Measurements from ENCODE around the gene COA1.
"Not testable (repeated sequence)": the region's sequence is repeated elsewhere in the genome, so short reads cannot be mapped to it uniquely, and the experiment has no call there.

COA1 gene

GRCh38 chr7:43721193-43721806 is 8.0 kb downstream of the COA1 start:
- ATAC-seq (no peak), DNase-seq (ENCODE audit: low spot score in 2 of 2) (no peak)
- H3K4me3 Mint-ChIP-seq = no peak overlapping the region
- H3K9me3 Mint-ChIP-seq = no peaks in the 10 kb centered on the region
- no peak overlapping the region for H3K27ac Mint-ChIP-seq
- H3K4me1 Mint-ChIP-seq = peaks cover 46% of the 10 kb centered on the region
- peaks cover 19% of the 10 kb centered on the region for H3K36me3 Mint-ChIP-seq

DNA sequence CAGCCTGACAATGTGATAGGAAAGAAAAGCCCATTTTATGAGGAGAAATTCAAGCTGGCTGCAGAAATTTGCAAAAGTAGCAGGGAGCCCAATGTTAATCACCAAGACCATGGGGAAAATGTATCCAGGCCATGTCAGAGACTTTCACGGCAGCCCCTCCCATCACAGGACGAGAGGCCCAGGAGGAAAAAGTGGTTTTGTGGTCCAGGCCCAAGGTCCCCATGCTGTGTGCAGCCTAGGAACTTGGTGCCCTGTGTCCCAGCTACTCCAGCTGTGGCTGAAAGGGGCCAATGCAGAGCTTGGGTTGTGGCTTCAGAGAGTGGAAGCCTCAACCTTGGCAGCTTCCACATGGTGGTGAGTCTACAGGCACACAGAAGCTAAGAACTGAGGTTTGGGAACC is 12.7 kb downstream of the COA1 start:
- ATAC-seq = no peak
- no peak for DNase-seq (ENCODE audit: low spot score in 2 of 2)
- H3K9me3 Mint-ChIP-seq = no peaks in the 10 kb centered on the region
- no peak overlapping the region for H3K4me3 Mint-ChIP-seq
- H3K4me1 Mint-ChIP-seq = peaks cover 46% of the 10 kb centered on the region
- peaks cover 6% of the 10 kb centered on the region for H3K36me3 Mint-ChIP-seq
- H3K27ac Mint-ChIP-seq = no peak overlapping the region

GRCh38 chr7:43715966-43716365 is 13.4 kb downstream of the COA1 start:
- H3K9me3 Mint-ChIP-seq; H3K4me3 Mint-ChIP-seq; H3K27ac Mint-ChIP-seq; DNase-seq (ENCODE audit: low spot score in 2 of 2); H3K36me3 Mint-ChIP-seq; ATAC-seq: not testable (repeated sequence)
- H3K4me1 Mint-ChIP-seq = peaks cover 45% of the 10 kb centered on the region

DNA sequence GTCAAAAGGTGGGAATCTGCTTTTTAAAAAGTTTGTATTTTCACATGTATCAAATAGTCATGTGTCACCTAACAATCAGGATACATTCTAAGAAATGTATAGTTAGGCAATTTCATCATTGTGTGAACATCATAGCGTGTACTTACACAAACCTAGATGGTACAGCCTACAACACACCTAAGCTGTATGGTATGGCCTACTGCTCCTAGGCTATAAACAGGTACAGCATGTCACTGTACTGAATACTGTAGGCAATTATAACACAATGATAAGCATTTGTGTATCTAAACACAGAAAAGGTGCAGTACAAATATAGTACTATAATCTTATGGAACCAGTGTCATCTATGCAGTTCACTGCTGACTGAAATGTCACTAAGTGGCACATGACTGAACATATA is 17.8 kb downstream of the COA1 start:
- DNase-seq (ENCODE audit: low spot score in 2 of 2) (no peak), ATAC-seq (no peak)
- H3K36me3 Mint-ChIP-seq = no peaks in the 10 kb centered on the region
- peaks cover 20% of the 10 kb centered on the region for H3K4me1 Mint-ChIP-seq
- H3K9me3 Mint-ChIP-seq = no peaks in the 10 kb centered on the region
- H3K27ac Mint-ChIP-seq = no peak overlapping the region
- no peak overlapping the region for H3K4me3 Mint-ChIP-seq

DNA sequence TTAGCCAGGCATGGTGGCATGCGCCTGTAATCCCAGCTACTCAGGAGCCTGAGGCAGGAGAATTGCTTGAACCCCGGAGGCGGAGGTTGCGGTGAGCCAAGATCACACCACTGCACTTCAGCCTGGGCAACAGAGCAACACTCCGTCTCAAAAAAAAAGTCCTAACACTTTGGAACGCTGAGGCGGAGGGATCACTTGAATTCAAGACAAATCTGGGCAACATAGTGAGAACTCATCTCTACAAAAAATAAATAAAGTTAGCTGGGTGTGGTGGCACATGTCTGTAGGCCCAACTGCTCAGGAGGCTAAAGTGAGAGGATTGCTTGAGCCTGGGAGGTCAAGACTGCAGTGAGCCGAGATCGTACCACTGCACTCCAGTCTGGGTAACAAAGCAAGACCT is 21.3 kb downstream of the COA1 start:
- not testable (repeated sequence) for H3K27ac Mint-ChIP-seq; H3K36me3 Mint-ChIP-seq; ATAC-seq; H3K9me3 Mint-ChIP-seq; H3K4me3 Mint-ChIP-seq; DNase-seq (ENCODE audit: low spot score in 2 of 2)
- peaks cover 30% of the 10 kb centered on the region for H3K4me1 Mint-ChIP-seq

- no peak overlapping the region for H3K4me3 Mint-ChIP-seq
- no peaks in the 10 kb centered on the region for H3K36me3 Mint-ChIP-seq
- no peak for DNase-seq (ENCODE audit: low spot score in 2 of 2)
- no peaks in the 10 kb centered on the region for H3K9me3 Mint-ChIP-seq
- ATAC-seq = no peak
- H3K27ac Mint-ChIP-seq = no peak overlapping the region
- H3K4me1 Mint-ChIP-seq = peaks cover 53% of the 10 kb centered on the region
Observed at GRCh38 chr7:43703573-43703972, 25.8 kb downstream of the COA1 start.

DNA sequence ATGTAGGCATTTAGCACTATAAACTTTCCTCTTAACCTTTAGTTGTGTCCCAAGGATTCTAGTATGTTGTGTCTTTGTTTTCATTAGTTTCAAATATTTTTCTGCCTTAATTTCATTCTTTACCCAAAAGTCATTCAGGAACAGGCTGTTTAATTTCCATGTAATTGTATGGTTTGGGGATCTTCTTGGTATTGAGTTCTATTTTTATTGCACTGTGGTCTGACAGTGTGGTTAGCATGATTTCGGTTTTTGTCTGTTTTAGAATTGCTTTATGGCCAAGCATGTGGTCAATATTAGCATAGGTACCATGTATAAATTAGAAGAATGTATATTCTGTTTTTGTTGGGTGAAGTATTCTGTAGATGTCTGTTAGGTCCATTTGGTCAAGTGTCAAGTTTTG is 26.3 kb downstream of the COA1 start:
- Mint-ChIP-seq H3K4me3 (no peak overlapping the region), H3K36me3 (no peaks in the 10 kb centered on the region), H3K9me3 (no peaks in the 10 kb centered on the region), H3K27ac (no peak overlapping the region), H3K4me1 (peaks cover 53% of the 10 kb centered on the region)
- ATAC-seq (no peak), DNase-seq (ENCODE audit: low spot score in 2 of 2) (no peak)

GRCh38 chr7:43701929-43702328 is 27.4 kb downstream of the COA1 start:
- Mint-ChIP-seq H3K4me3 (no peak overlapping the region), H3K9me3 (no peaks in the 10 kb centered on the region), H3K4me1 (peaks cover 53% of the 10 kb centered on the region), H3K36me3 (no peaks in the 10 kb centered on the region), H3K27ac (no peak overlapping the region)
- ATAC-seq (no peak), DNase-seq (ENCODE audit: low spot score in 2 of 2) (no peak)

DNA sequence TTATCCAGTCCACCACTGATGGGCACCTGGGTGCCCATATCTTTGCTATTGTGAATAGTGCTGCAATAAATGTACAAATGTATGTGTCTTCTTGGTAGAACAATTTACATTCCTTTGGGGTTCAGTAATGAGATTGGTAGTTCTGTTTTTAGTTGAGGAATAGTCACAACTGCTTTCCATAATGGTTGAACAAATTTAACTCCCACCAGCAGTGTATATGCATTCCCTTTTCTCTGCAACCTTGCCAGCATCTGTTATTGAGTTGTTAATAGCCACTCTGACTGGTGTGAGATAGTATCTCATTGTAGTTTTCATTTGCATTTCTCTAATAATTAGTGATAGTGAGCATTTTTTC is 27.8 kb downstream of the COA1 start:
- ATAC-seq = no peak
- Mint-ChIP-seq H3K36me3 (no peaks in the 10 kb centered on the region), H3K27ac (no peak overlapping the region), H3K4me1 (peaks cover 53% of the 10 kb centered on the region), H3K9me3 (no peaks in the 10 kb centered on the region), H3K4me3 (no peak overlapping the region)
- DNase-seq (ENCODE audit: low spot score in 2 of 2) = no peak

DNA sequence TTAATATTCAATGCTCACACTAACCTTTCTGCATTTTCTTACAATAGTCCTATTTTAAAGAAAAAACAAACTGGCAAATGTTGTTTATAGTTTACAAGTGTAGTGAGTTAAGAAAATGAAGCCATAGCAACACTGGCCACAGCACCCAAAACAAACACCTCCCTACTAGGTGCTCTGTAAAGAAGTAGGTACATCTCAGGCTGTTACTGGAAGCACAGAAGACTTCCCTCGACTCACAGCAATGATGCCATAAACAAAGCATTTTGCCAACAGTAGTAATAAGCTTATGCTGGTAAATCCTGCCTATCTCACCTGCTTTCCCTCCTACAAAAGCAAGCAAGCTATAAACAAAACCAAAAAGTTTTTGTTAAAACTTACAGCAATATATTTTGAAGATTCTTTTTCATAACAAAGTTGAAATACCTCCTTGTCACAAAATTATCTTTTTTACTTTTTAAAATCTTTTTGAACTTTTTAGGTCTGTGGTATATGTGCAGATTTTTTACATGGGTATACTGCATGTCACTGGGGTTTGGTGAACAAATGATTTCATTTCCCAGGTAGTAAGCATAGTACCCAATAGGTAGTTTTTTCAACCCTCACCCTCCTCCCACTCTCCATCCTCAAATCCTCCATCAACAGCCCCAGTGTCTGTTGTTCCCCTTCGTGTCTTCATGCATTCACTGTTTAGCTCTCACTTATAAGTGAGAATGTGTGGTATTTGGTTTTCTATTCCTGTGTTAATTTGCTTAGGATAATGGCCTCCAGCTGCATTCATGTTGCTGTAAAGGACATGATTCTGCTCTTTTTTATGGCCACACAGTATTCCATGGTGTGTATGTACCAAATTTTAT is 28.4 kb downstream of the COA1 start:
- Mint-ChIP-seq H3K4me1 (peaks cover 52% of the 10 kb centered on the region), H3K27ac (no peak overlapping the region), H3K9me3 (no peaks in the 10 kb centered on the region), H3K36me3 (no peaks in the 10 kb centered on the region), H3K4me3 (no peak overlapping the region)
- DNase-seq (ENCODE audit: low spot score in 2 of 2) = no peak
- ATAC-seq = no peak

GRCh38 chr7:43700059-43700501 is 29.2 kb downstream of the COA1 start:
- no peak overlapping the region for H3K27ac Mint-ChIP-seq
- H3K36me3 Mint-ChIP-seq = no peaks in the 10 kb centered on the region
- H3K4me3 Mint-ChIP-seq = no peak overlapping the region
- ATAC-seq = peak; percentile 65
- no peak for DNase-seq (ENCODE audit: low spot score in 2 of 2)
- peaks cover 44% of the 10 kb centered on the region for H3K4me1 Mint-ChIP-seq
- H3K9me3 Mint-ChIP-seq = no peaks in the 10 kb centered on the region

DNA sequence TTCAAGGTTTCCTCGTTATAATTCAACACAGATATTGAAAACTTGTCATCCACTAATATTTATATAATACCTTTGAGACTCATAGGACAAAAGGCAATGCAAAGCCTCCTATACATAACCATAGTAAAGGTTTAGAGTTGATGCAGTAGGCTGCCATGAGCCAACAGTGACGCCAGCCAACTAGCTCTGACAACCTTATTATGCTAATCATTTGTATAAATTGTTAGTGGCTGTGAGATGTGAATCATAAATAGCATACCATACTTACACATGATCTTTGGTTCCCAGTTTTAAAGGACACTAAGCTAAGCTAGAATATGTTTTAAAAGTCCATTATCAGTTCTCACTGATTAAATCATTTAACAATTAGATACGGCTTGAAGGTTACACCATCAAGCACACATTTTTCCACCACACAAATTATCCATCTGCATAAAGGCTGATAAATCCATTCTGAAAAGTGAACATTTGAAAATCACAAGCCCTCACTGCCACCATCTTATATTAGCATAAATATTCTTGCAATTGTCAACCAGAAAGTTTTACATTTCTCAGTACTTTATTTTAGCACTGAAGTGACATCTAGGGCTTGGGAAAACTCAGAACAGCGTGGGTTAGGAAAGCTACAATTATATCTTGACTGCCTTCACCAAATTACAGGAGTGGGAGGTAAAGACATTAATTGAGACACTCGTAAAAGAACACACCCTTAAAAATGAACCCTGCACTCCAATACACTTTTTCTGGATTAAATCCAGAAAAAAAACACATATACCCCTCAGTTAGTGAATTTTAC is 30.7 kb downstream of the COA1 start:
- Mint-ChIP-seq H3K4me1 (peaks cover 34% of the 10 kb centered on the region), H3K27ac (no peak overlapping the region), H3K36me3 (no peaks in the 10 kb centered on the region), H3K9me3 (no peaks in the 10 kb centered on the region), H3K4me3 (no peak overlapping the region)
- ATAC-seq (no peak), DNase-seq (ENCODE audit: low spot score in 2 of 2) (no peak)

- H3K36me3 Mint-ChIP-seq = no peaks in the 10 kb centered on the region
- ATAC-seq = no peak
- H3K4me3 Mint-ChIP-seq = no peak overlapping the region
- no peak for DNase-seq (ENCODE audit: low spot score in 2 of 2)
- H3K9me3 Mint-ChIP-seq = no peaks in the 10 kb centered on the region
- H3K27ac Mint-ChIP-seq = no peak overlapping the region
- peaks cover 25% of the 10 kb centered on the region for H3K4me1 Mint-ChIP-seq
Observed at GRCh38 chr7:43697690-43698089, 31.6 kb downstream of the COA1 start.

DNA sequence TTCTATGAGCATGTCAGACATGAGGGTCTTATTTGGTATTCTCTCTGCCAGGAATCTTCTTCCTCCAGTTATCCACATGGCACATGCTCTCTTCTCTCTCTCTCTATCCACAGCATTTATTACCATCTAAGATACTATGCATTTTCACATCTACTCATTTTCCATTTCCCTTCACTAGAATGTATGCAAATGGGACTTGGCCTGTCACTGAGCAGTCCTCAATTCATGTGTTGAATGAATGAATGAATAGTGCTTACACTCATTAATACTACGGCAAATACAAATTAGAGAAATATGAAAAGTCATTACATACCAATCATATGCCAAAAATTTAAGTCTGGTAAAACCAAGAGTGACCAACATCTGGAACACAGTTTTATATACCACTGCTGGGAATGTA is 34.0 kb downstream of the COA1 start:
- H3K4me3 Mint-ChIP-seq = no peak overlapping the region
- DNase-seq (ENCODE audit: low spot score in 2 of 2) (no peak), ATAC-seq (no peak)
- H3K36me3 Mint-ChIP-seq = no peaks in the 10 kb centered on the region
- no peak overlapping the region for H3K27ac Mint-ChIP-seq
- H3K9me3 Mint-ChIP-seq = no peaks in the 10 kb centered on the region
- H3K4me1 Mint-ChIP-seq = peaks cover 12% of the 10 kb centered on the region

- no peaks in the 10 kb centered on the region for H3K36me3 Mint-ChIP-seq
- ATAC-seq = no peak
- no peak overlapping the region for H3K4me3 Mint-ChIP-seq
- no peaks in the 10 kb centered on the region for H3K9me3 Mint-ChIP-seq
- peaks cover 9% of the 10 kb centered on the region for H3K4me1 Mint-ChIP-seq
- DNase-seq (ENCODE audit: low spot score in 2 of 2) = no peak
- H3K27ac Mint-ChIP-seq = no peak overlapping the region
Observed at GRCh38 chr7:43694399-43694748, 34.9 kb downstream of the COA1 start.

Measured in stimulated activated effector memory CD8-positive, alpha-beta T cell treated with anti-CD3 and anti-CD28 coated beads, Interleukin-12 subunit alpha, Interleukin-12 subunit beta, amount 100 ng/mL, for 72 hours (primary cell).